HG03280 (cell line): ENCODE measurements around the gene ORAI2.
A peak's percentile ranks its signal among the peaks of the same experiment; 100 is the strongest.
"Not testable (repeated sequence)": the region's sequence is repeated elsewhere in the genome, so short reads cannot be mapped to it uniquely, and the experiment has no call there.

Experiments
- ATAC-seq: cut with Tn5 transposase; IDR thresholded peaks from one replicate; pipeline ENCODE4 v1.9.1; 2021; ENCODE audit warnings: mild to moderate bottlenecking, moderate library complexity; ENCODE audit not compliant: unreplicated experiment

ORAI2 gene

DNA sequence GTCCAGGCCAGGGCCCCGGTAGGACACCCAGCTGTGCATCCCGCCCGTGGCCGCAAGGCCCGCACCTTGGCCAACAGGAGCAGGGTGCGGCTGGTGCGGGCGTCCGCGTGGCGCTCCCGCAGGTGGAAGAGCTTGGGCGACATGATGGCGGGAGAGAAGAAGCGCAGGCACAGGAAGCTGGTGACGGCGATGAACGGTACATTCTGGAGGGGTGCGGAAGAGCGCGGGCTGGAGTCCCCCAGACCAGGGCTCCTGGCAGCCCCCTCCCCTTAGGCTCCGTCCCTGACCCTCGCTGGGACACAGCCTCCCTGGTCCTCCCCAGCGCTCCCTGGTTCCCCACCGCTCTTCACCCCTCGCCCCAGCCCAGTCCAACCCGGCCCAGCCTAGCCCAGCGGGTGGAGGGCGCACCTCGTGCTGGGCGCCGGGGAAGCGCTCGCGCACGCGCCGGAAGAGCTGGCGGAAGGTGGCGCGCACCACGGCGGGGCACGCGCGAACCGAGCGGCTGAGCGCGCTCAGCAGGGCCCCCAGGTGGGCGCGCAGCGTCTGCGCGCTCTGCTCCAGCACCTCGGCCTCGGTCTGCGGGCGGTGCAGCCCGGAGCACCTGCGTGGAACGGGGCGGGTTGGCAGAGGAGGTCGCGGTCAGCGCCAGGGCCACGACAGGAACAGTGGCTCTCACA is 61.2 kb downstream of the ORAI2 start:
- peak; percentile 71 for ATAC-seq

- ATAC-seq: not testable (repeated sequence)
These were observed 63.5 kb downstream of the ORAI2 start for GRCh38 chr7:102496861-102497260.

DNA sequence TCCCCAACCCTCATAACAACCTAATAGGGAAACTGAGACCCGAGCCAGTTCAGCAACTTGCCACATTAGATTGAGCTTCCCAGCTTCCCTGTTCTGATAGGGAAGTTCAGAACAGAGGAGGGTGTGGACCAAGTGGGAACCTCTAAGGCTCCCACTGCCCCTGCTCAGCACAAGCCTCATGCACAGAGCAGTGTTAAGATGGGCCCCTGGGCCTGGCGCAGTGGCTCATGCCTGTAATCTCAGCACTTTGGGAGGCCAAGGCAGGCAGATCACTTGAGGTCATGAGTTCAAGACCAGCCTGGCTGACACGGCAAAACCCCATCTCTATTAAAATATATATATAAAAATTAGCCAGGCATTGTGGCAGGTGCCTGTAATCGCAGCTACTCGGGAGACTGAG is 63.9 kb downstream of the ORAI2 start:
- ATAC-seq: not testable (repeated sequence)

DNA sequence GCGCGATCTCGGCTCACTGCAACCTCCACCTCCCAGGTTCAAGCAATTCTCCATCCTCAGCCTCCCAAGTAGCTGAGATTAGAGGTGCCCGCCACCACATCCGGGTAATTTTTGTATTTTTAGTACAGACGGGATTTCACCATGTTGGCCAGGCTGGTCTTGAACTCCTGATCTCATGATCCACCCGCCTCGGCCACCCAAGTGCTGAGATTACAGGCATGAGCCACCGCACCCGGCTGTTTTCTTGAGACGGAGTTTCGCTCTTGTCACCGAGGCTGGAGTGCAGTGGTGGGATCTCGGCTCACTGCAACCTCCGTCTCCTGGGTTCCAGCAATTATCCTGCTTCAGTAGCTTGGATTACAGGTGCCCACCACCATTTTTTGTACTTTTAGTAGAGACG is 64.9 kb downstream of the ORAI2 start:
- not testable (repeated sequence) for ATAC-seq

DNA sequence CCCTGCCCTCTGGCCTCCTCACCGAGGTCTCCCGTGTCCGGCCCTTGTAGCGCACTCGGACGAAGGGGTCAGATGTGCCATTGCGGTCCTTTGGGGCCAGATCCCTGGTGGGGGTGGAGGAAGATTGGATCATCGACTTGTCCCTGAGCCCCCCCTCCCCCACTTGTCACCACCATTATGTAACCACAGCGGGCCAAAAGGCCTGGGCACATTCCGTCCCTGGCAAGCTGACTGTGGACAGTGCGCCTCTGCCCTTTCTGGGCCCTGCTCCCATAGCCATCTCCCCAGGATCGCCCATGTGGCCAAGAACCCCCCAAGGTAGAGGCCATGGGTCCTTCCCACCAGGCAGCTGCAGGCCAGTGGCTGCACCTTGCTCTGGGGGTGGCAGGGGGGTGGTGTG is 69.8 kb downstream of the ORAI2 start:
- not testable (repeated sequence) for ATAC-seq

DNA sequence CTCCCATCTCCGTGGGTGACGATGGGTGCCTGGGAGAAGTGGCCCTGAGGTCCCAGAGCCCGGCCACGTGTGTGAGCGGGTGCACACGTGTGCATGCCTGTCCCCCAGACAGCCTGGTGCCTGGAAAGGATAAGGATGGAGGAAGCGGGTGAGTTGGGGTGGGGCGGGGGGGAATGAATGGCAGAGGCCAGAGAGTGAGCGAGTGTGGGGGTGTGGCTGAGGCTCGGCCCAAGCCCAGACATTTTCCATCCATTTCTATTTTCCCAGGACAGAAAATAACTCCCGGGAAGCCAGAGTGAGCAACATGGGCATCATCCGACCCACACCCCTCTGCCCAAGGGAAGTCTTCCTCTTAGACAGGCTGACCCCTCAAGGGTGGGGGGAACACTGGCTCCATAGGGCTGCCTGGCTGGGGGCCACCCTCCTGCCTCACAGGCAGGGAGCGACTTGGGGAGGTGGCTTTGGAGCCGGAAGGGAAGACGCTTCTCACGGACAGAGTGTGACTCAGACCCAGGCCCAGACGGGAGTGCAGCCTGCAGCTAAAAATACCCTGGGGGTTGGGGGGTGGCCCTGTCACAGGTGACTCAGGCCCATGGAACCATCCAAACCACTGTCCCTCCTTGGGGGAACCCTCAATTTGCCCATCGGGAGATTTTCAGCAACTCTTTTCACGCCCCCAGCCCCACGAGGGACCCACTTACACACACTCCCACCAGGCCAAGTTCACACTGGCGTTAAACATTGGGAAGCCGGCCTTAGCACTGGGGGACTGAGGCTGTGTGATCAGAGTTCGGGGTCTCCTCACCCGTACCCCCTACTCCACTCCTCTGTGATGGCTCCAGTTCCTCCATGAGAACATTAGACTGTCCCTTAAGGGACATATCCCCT is 72.2 kb downstream of the ORAI2 start:
- not testable (repeated sequence) for ATAC-seq
